GM10266 (cell line): ENCODE results near the gene COL6A2.

Experiments
- DNase-seq: peaks from one replicate; pipeline ENCODE4 v3.0.0; 2012; ENCODE audit errors: extremely low spot score
- CTCF ChIP-seq: IDR thresholded peaks from 2 replicates; pipeline ENCODE4 v1.5.1; 2012; ENCODE audit warnings: mild to moderate bottlenecking, low read depth; ENCODE audit not compliant: control insufficient read depth, insufficient read depth; ENCODE audit errors: missing control alignments

COL6A2 gene

GRCh38 chr21:46156378-46156645, 58.4 kb downstream of the COL6A2 start:
- no peak for DNase-seq

GRCh38 chr21:46156678-46157077, 58.8 kb downstream of the COL6A2 start:
- TF ChIP-seq CTCF = no peak

More at GRCh38 chr21:46156378-46156645, 58.4 kb downstream of the COL6A2 start:
- TF ChIP-seq CTCF = no peak

GRCh38 chr21:46157396-46157986, 59.6 kb downstream of the COL6A2 start:
- no peak for DNase-seq
- no peak for TF ChIP-seq CTCF

More at GRCh38 chr21:46156678-46157077, 58.8 kb downstream of the COL6A2 start:
- no peak for DNase-seq

- TF ChIP-seq CTCF = no peak
These were observed 60.1 kb downstream of the COL6A2 start for GRCh38 chr21:46157987-46158451.

GRCh38 chr21:46158666-46159300, 60.9 kb downstream of the COL6A2 start:
- TF ChIP-seq CTCF = no peak
- no peak for DNase-seq

More at GRCh38 chr21:46157987-46158451, 60.1 kb downstream of the COL6A2 start:
- no peak for DNase-seq

GRCh38 chr21:46159390-46159789, 61.5 kb downstream of the COL6A2 start:
- TF ChIP-seq CTCF = no peak
- no peak for DNase-seq
